CD4-positive, alpha-beta T cell treated with Interleukin-17A for 1 hour (primary cell): ENCODE measurements around the gene RING1.

Source experiments
- DNase-seq: peaks from one replicate; pipeline ENCODE4 v3.0.0-alpha.2; 2020

Gene RING1

DNA sequence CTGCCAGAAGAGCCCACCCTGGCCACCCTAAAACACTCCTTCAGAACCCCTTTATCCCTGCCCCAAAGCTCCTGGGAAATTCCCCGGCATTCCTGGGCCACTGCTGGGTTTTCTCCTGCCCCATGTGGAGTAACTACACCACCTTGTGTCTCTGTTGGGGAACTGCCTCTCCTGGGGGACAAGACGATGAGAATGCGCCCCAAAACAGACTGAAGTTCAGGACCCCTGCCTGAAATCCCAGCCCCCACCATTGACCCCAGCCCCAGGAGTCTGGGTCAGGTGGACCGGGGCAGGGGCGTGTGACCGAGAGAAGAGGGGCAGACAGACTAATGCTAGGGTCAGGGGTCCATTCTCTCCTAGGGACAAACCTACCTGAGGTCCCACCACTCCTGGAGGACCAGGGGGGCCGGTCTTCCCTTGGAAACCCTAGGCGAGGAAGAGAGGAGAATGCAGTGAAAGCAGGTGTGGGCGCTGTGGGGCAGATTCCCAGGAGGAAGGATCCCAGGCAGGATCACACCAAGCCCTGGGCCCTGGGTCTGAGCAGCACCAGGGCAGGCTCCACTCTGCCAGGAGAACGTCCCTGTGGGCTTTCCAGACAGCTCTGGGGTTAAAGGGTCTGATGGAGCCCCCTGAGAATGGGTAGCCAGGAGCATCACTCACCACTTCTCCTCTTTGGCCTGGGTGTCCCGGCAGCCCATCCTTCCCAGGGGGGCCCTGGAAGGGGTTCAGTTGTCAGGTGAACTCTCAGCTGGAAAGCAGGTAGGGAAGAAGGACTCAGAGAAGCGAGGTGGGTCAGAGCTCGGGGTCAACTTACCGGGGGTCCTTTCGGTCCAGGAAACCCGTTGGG is 35.4 kb upstream of the RING1 start:
- peak; percentile 13 for DNase-seq

DNA sequence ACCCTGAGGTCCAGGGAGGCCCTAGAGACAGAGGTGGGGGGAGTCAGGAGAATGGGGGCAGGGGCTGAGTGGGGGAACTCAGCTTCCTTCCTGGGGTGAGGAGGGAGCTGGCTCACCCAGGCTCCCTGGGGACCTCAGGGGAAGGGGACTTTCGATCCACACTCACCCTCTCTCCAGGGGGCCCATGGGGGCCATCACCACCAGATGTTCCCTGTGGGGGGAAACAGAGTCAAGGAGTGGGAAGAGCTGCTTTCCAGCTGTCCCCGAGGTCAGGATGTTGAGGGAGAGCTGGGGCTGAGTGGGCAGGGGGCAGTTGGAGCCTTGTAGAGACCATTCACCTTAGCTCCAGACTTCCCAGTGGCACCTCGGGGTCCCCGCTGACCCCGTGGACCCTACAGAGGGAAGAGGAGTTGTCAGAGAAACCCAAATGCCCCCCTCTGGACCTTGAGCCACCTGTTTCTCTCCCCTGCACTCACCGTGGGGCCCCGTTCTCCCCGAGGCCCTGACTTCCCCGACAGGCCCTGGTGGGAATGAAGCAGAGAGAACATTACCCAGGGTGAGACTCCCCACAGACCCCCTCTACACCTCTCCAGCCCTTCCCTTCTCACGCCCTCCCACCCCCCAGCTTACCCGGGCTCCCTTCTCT is 34.6 kb upstream of the RING1 start:
- DNase-seq, result no peak

DNA sequence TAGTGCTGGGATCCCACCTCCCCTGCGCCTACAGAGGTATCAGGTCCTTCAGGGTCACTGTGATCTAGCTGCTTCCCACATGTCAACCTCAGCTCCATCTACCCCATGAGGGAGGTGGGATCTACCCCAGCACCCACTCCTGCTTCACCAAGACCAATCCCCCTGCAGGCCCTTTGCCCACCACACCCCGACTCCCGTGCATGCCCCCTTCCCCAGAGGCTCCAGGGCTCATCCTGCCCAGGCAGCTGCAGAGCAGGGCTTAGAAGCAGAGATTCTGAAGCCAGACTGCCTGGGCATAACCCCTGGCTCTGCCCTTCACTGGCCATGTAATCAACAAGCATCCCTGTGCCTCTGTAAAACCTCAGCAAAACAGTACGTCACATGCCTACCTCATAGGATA is 33.5 kb upstream of the RING1 start:
- no peak for DNase-seq

DNA sequence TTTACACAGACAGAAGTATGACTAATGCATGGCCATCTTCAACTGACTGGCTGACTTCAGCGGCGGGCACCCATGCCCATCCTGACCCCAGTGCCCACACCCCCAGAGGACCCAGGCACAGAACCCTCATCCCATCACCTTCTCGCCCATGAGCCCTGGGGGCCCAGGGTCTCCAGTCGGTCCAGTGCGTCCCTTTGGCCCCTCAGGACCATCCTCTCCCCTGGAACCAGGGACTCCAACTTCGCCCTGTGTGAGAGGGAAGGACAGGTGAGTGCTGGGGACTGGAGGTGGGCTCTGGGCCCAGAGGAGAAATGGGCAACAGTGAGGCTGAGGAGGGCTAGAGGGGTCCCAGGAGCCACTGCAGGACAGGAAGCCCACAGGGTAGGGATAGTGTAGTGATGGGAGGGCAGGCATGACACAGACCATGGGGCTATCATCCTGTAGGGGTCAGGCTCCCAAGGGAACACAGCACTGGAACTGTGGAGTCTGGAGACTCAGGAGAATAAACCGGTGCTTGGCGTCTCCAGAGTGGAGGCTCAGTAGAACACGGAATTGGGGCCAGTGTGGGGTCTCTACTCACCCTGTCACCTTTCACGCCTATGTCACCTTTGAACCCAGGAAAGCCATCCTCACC is 32.7 kb upstream of the RING1 start:
- no peak for DNase-seq

DNA sequence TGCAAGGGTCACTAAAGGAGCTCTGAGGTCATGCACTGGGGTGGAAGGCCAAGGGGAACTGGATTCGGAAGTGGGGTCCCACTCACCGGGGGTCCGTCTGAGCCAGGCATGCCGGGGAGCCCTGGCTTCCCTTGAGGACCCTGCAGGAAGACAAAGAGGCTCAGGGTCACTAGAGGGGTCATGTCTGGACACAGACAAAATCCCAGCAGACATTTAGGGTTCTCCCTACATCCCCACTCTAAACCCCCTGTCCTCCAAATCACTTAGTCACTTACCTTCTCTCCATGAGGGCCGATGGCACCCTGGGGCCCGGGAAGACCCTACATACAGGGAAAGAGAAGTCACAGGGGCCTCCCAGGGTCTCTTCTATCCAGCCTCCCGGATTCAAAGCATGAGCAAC is 31.4 kb upstream of the RING1 start:
- DNase-seq, result no peak

DNA sequence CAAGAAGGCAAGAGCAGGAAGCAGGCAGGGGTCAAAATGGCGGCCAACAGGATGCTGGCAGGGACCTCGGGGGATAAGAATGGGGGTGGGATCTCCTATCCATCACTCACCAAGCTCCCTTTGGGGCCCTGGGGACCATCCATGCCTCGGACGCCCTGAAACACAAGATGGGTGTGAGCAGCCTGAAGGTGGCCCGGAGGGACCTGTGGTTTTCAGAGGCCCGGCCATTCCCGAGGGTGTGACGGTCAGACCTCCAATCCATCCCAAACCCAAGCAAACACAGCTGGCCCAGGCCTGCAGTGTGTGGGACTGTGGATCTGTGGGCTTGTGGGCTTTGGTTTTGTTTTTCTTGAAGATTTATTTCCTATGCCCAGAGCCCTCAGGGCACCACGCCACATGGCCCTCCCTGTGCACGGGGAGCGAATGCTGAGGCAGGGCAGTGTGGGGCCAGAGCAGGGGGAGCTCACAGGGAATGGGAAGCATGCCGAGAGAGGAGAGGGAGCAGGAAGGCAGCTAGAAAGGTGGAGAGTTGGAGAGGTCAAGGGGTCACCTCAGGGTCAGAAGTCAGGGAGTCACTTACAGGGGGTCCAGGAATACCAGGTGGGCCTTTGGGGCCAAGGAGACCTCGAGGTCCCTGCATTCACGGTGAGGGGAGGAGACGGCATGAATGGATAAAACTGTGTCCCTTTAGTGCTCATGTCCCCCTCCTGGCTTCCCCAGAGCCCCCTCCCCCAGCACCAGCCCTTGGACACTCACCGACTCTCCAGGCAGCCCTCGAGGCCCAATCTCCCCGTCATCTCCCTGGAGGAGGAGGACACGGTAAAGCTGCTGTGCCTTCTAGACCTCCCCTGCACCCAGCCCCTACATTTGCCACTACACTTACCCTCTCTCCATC is 30.5 kb upstream of the RING1 start:
- no peak for DNase-seq

DNA sequence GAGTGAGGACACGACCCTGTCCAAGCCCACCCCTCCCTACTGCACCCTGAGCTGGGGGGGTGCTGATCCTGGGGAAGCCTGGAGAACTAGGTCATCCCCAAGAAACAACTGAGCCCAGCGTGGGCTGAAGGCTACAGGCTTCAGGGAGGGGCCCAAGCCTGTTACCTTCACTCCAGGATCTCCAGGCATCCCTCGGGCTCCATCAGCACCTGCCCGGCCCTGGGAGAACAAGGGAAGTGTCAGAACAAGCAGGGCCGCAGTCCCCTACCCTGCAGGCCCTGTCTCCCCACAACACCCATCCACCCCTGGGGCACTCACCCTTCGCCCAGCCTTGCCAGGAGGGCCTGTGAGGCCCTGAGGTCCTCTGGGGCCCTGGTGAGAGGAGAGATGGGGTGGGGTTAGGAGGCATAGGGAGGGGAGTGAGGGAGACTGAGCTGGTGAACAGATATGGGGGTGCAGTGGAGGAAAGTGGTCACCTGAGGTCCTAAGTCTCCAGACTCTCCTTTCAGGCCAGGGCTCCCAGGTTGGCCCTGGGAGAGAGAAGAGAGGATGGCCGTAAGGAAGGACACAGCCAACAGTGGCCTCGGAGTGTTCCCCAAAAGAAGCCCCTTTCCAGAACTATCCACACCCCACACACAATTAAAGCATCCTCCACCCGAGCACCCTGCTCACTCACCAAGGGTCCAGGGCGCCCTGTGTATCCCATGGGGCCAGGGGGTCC is 29.4 kb upstream of the RING1 start:
- no peak for DNase-seq

DNA sequence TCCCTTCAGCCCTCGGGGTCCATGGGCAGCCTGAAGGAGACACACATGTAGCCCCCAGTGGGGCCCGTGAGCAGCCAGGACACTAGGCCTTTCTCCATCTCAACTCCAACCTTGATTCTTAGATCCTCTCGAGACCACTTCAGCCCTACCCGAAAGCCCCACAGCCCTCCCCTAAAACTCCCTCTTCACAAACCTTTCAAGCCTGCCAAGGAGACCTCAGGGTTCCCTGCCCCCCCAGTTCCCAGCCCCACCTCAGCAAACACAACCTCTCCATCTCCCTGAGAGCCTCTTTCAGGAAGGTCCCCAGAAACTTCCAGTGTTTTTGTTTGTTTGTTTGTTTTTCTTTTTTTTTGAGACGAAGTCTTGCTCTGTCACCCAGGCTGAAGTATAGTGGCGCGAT is 27.2 kb upstream of the RING1 start:
- DNase-seq, result no peak

DNA sequence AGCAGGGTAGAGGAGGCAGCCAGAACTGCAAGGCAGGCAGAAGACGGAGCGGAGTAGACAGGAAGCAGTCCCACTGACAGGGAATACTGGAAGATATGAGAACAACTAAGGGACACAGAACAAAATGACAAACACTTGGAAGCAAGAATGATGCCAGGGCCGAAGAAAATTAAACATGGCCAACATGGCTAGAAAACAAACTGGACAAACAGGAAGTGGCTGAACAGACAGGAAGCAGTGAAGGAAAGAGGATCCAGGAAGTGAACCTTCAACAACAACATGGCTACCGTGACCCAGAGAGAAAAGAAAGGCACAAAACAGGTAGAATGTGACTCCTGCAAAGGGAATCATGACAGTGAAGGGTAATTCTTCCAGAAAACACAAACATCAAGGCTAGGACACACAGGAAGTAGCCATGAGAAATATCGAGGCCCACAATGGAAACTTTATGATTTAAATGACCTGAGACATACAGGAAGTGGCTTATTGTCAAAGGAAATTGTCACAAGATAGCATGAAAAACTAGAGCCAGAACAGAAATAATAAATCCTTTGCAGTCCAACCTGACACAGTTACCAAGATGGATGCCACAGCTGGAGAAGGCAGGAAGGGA is 25.1 kb upstream of the RING1 start:
- peak; percentile 36 for DNase-seq

DNA sequence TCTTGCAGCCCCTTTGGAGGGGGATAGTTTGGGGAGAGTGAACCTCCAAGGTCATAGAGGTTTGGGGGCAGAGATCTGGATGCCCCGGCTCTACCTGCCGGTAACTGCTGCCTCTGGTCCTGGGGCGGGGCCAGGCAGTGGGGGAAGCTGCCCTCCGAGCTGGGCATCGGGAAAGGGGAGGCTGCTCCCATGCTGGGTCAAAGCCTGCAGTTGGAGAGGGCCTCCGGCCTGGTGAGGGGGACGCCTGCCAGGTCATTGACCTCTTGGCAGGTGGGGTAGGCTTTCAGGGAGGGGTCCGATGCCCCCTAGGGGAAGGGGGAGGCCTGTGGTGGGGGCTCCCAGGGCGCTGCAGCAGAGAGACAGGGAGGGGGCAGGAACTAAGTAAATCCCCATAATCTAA is 23.1 kb upstream of the RING1 start:
- DNase-seq, result no peak

DNA sequence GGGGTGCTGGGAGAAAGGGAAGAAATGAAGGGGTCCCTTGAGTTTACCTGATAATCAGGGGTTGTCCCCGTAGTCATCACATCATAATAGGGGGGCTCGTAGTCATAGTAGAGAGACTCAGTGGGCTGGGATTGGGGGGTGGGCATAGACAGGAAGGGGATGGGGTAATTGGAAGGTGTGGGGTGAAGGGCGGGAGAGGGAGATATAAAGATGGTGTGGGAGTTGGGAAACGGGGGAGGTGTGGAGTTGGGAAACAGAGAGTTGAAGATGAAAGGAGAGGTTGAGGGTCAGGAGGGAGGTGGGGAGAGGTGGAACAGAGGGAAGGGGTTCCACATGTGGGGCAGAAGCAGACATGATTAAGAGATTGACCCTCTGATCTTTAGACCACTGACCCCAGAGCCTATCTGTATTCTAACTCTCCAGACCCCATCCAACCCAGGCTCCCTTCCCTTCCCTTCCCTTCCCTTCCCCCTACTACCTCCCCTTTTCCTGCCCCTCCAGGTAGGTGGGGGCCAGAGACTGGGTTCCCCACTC is 22.6 kb upstream of the RING1 start:
- DNase-seq, result no peak

DNA sequence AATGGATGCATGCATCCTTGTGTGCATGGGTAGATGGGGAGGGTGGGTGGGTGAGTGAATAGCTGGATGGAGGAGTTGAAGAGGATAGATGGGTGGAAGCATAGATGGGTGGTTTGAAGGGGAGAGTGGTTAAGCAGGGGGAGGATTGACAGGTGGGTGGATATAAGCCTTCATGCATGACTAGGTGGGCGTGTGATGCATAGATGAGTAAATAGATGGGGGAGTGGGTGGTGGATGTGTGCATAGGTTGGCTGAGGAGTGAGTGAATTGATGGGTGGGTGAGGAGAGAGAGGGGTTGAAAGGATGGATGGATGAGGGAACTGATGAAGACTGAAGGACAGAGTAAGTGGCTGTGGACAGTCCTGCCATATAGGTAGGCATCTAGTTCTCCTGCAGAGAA is 20.5 kb upstream of the RING1 start:
- no peak for DNase-seq

DNA sequence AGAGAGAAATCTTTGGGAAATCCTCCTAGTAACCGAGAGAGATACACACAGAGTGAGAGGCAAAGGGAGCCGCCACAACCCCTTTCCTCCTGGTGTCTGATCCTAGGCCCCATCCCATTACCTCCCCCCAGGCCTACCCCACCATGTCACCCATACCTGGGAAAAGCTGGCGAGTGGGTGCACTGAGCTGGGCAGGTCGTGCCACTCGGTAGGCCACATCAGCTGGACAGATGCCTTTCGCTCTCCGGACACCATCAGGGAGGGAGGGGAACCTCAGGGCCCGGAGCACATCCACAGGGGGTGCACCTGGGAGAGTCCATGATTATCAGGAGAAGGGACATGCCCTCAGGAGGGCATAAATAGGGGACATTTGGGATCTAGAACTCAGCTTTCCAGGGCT is 19.1 kb upstream of the RING1 start:
- no peak for DNase-seq

DNA sequence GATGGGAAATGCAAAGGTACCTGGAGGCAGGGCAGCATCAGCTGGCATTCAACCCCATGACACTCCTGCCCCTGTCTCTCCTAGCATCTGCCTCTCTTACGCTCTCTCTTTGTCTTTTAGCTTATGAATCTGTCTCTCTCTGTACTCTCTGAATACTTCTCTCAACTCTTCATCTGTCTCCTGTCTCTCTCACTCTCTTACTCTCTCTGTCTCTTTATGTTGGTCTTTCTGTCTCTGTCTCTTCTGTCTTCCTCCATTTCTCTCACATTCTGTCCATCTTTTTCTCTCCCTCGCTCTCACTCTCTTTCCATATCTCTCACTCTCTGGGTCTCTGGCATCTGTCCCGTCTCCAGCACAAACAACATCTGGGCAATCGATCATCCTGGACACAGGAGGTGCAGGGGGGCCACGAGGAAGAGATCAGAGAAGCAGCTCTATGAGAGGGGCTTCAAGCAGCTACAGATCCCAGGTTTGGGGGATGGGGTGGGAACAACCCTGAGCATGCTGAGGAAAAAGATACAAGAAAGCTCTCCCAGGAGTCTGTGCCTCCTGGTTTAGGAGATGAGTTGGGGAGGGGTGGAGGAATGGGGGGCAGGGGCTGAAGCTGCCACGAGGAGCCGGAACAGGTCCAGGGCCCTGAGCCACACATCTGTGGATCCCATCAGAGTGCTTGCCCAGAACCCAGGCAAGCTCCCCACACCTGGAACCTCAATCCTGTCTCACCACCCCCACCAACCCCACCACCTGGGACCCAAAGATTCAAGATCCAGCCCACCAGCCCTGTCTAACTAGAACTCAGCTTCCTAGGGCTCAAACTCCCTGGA is 18.5 kb upstream of the RING1 start:
- no peak for DNase-seq

DNA sequence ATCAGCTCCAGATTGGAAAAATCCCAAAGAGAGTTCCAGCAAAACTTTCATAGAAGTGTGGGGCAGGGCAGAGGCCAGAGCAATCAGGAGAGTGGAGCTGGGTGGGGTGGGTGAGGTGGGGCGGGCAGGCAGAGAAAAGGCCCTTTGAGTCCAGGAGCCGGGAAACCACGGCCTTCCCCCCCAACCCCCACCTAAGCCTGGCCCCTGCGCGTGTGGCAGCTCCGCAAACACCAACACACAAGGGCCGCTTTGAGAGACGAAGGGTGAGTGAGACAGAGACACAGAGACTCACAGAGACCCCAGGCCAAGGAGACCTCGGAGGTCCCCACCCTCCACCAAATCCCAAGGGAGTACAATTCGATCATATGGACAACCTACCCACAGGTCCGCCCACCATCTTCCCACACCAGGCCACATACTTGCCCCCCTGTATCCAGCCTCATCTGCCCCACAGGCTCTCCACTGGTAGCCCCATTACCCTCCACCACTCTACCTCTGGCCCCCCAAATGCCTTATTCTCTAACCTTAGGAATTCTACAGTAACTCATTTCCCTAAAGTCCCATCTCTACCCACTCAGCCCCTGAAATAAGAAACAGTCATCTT is 17.7 kb upstream of the RING1 start:
- DNase-seq, result no peak

DNA sequence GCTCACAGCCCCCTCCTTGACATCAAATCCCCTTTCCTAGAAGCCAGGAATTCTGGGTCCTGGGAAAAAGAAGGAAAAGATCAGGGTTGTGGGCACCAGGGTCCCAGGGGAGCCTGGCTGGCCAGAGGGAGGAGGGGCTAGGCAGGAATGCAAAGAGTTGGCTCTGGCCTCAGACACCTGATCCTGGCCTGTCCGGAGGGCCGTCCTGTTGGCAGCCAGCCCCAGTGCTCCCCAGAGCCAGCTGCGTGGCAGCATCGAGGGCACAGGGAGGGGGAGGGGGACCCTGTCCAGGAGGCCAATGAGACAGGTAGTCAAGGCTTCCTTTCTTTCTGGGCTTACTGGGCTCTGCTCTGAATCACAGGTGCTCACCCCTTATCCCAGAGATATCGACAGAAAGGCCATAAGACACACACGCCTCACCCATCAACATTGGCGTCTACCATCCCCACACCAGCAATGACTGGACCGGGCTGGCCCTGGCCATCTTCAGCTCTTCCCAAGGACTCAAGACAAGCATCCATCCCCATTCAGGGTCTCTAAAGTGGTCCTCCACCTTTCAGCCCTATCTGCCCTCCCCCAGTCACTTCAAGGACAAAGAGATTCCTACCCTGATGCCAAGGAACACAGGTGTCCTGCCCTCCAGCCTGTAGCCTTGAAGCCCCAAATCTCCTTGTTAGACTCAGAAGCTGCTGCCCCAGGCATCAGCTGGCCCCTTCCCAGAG is 16.8 kb upstream of the RING1 start:
- no peak for DNase-seq

DNA sequence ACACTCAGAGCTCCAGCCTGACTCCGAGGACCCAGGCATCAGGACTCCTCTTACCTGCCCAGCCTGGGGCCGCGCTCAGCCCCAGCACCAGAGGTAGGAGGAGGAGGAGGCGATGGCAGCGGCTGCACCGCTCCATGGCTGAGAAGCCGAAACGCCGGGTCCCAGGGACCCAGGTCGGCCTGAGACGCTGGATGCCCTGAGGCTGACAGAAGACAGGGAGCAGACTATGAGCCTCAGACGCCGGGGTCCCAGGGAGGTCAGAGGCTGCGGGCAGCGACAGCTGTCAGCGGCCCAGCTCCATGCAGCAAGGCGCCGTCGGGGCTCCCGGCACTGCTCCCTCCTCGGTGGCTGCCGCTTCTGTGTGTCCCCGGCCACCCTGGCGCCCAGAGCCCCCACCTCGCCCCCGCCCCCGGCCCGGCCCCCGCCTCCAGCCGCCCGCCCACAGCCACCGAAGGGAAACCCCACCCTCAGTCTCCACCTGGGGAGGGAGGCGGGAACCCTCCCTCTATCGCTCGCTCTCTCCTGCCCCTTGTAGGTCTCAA is 16.1 kb upstream of the RING1 start, which contains the start of gene COL11A2:
Gene COL11A2, minus strand, starts transcription at position 363 of the 542 bp plus-strand sequence. Its CDS starts 227 bp downstream, at position 136.
- peak; percentile 45 for DNase-seq

DNA sequence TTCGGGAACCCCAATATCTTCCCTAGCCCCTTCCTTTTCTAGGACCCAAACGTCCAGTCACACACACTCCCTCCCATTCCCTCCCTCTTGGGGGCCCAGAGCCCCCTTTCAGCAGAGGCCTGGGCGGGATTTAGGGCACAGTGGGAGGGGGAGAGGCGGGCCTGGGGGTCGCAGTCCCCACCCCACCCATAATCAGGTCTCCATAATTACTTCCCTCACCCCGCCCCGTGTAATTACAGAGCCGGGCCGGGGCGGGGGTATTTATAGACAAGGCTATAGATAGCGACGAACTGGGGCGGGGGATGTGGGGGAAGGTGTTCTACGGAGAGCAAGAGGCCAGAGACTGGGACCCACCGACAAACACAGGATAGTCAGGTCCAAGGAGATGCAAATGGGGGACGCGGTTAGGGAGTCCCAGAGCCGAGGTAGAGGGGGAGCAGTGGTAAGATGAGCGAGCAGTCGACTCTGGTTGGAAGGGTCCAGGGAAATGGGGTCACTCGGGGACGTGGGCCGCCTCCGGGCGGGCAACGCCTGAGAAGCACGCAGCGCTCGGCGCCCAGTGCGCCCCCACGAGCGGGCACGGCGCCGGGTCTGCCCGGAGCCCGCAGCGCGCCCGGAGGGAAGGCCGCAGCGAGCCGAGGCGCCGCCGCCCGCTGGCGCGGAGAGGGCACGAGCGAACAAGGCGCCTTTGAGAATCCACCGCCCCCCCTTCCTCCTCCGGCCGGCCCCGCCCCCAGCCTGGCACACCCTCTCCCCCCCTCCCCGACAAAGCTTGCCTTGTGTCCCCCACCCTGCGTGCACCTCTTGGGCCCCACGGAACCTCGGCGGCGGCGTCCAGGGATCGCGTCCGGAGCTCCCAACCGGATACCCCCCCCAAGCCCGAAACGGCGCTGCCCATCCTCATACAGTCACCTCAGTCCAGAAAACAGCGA is 15.4 kb upstream of the RING1 start:
- peak; percentile 30 for DNase-seq
